Esophagus muscularis mucosa (tissue), 4 donors: ENCODE data around the gene ZIC4.

Experiments used
- CTCF ChIP-seq, 3 experiments: fragments of 200-600 bp in 2 of 3; fragments of 450-650 bp in 1 of 3; sonication (generic) in 2 of 3; IDR thresholded peaks; one replicate each; pipeline ENCODE4 v1.5.1; 2017 to 2019; ENCODE audit warnings: antibody characterized with exemption in 3 of 3, mild to moderate bottlenecking in 2 of 3, moderate library complexity in 1 of 3
- EP300 ChIP-seq: sonication (generic); formaldehyde crosslinking; IDR thresholded peaks from one replicate; pipeline ENCODE4 v1.6.1; 2017; ENCODE audit warnings: antibody characterized with exemption
- POLR2A ChIP-seq: fragments of 450-650 bp; IDR thresholded peaks from one replicate; pipeline ENCODE4 v1.6.1; 2017; ENCODE audit warnings: antibody characterized with exemption, moderate library complexity, mild to moderate bottlenecking, low read depth
- POLR2AphosphoS5 ChIP-seq, 2 donors: sonication (generic); formaldehyde crosslinking; IDR thresholded peaks; one replicate each; pipeline ENCODE4 v1.6.1; 2017; ENCODE audit warnings: antibody characterized with exemption in 2 of 2

- TF ChIP-seq CTCF (IDR thresholded peaks at IDR 0.05) (no peak), POLR2AphosphoS5 (IDR thresholded peaks at IDR 0.05) (no peak), POLR2A (no peak), EP300 (no peak)
Observed at GRCh38 chr3:147379651-147380050, 26.7 kb downstream of the ZIC4 start.
